Epidermal melanocyte (primary cell): ENCODE measurements around the gene SERPINA5.
"Not testable (repeated sequence)": the region's sequence is repeated elsewhere in the genome, so short reads cannot be mapped to it uniquely, and the experiment has no call there.

ENCODE experiments used
- DNase-seq: peaks from one replicate; pipeline ENCODE4 v3.0.0; 2011; ENCODE audit warnings: low spot score; ENCODE audit not compliant: insufficient read length

Gene SERPINA5

DNA sequence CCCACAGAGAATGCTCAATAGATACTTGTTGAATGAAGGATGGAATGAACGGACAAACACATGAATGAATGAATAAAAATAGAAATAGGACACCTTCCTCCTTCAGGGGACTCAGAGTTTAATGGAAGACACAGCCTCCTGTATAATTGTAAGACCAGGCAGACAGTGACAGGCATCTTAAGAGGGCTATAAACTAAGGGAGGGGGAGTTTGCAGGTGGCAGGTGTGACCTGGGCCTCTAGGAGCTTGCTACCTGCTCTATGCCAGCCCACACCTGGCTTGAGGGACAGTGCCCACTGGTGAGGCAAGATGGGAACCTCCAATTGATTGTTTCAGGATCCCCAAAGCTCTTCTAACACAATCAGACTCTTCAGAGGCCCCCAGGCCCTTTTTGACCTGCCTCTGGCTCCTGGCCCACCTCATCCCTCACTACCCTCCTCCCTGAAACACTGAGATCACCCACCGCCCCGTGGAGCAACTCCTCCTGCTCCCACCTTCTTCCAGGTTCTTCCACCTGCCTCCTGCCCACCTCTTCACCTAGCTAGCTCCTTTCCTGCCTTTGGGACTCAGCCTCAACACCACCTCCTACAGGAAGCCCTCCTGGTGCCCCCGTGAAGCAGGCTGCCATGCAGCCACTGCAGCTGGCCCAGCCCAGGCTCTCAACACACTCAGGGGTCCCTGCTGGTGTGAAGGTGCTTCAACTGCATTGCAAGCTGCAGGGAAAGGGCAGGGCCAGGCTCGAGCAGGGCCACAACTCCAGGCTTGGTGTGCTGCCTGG is 40.3 kb downstream of the SERPINA5 start:
- DNase-seq, result no peak

DNA sequence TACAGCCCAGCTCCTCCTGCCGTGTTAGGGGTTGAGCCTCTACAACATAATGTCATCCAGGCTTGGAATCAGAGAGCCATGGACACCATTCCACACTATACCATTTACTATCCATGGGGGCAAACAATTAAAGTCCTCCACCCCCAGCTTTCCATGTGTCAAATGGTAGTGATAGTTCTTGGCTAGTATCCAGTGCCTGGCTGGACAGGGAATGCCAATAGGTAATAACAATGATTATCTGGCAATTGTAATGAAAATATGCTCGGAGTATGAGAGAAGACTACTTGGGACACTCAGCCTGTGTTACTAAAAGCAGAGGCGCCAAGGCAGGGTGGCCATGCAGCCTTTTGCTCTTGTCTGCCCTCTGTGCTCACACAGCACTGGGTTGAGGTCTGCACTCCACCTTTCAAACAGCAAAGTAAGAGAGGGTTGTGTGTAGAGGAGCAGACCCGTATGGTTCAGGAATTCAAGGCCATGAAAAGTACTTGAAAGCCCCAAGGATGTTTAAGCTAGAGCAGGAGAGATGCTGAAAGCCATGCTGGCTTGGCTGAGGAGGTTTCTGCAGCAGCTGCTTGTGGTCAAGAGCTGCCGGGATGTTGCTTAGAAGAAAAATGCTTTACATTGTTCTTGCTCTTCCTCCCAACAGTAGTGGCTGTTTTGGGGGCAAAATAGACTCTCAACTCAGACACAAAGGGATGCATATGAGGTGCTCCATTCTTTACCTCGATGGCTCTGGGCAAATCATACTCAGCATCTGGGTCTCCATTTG is 41.6 kb downstream of the SERPINA5 start:
- DNase-seq, result no peak

DNA sequence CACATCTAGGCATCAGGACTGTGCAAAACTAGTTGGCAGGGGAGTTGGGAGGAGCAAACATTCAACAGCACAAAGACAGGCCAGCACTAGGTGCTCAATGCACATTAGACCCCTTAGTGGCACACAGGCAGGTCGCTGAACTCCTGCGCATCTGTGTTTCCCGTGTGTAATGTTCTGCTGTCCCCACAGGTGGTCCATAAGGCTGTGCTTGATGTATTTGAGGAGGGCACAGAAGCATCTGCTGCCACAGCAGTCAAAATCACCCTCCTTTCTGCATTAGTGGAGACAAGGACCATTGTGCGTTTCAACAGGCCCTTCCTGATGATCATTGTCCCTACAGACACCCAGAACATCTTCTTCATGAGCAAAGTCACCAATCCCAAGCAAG is 42.2 kb downstream of the SERPINA5 start:
- no peak for DNase-seq

DNA sequence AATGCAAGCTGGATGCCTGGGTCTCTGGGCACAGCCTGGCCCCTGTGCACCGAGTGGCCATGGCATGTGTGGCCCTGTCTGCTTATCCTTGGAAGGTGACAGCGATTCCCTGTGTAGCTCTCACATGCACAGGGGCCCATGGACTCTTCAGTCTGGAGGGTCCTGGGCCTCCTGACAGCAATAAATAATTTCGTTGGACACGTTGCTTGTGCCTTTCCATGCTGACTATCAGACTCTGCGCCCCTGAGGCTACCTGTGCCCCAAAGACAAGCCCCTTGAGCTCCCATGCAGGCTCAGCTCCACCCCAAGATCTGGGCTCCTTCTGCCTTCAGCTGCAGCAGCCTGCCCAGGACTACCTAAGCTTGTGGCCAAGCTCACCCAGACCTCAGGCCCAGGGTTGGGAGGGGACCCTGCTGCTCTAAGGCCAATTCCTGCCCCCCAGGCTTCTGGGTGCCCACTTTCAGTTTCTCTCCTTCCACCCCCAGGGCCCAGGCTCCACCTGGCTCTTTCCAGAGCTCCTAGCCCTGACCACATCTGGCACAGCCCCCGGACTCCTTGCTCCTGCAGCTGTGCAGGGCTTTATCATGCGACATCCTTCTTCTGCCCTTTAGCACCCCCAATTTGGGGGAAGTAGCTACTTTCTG is 42.8 kb downstream of the SERPINA5 start:
- DNase-seq, result no peak

DNA sequence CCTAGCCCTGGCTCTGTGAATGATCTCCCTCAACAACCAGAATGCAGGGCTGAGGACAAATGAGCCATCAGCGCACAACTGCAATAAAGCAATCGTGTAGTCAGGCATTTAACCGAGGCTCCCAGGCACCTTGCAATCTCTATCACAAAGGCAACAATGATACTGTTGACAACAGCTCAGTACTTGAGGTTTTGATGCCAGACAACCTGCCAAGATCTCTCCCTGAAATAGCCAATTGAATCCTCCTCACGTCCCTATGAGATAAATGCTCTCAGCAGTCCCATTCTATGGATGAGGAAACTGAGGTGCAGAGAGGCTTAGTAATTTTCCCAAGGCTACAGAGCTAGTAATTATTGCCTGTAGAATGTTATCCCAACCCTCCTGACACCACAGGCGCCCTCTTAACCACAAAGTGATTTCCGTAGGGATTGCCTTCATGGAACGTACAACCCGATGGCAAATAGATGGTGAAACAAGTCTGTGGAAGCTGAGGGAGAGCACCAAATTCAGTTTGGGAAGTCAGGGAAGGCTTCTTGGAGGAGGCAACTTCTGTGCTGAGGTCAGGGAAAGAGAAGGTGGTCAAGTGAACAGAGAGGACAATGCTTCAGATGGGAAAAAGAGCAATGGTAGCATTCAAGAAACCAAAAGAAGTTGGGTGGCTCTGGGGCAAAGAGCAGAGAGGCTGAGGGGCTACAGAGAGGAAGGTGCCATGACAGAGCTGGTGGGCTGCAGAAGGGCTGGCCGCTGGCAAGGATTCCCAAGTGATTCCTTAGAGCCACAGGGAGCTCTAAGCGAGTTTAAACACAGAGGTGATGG is 43.5 kb downstream of the SERPINA5 start:
- DNase-seq, result no peak

DNA sequence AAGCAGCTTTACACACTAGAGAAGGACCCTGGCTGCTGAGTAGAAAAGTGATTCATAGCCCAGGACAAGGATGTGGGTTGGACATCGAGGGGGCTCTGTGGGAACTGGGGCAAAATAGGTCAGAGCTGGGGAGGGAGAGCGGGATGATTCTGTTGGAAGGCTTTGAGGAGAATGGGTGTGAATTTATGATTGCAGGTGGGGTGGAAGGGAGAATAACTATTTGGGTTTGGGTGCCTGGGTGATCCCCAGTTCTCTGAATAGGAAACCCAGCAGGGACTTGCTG is 44.1 kb downstream of the SERPINA5 start:
- DNase-seq, result no peak

DNA sequence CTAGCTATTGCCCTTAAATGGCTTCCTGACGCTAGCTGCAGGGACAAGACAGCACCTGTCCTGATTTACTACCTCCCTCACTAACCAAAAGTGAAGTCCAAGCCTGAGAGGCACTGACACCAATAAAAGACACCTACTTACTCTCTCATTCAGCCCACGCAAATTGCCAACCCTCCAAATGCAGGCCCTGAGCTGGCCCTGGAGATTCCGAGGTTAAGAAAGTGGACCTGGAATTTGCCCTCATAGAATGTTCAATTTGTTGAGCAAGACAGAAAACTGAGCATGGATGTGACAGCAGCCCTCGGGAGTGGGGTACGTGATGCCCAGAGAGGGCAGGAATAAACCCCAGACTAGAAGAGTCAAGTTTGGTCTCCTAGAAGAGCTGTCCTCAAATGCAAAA is 47.4 kb downstream of the SERPINA5 start:
- DNase-seq, result no peak

DNA sequence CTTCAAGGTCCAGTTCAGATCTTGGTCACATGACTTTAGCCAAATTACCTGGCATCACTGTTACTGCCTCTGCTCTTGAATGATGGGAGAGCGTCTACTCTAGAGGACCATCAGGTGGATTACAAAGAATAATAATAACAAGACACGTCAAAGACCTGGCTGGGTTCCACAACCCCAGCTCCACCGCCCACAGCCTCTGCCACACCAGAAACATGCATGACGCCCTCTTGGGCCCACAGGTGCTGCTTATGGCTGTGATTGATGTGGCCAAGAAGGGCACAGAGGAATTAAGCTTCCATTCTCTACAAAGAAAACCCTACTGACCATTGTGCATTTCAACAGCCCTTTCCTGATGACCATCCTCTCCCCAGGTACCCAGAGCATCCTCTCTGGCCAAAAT is 49.2 kb downstream of the SERPINA5 start:
- DNase-seq, result no peak

DNA sequence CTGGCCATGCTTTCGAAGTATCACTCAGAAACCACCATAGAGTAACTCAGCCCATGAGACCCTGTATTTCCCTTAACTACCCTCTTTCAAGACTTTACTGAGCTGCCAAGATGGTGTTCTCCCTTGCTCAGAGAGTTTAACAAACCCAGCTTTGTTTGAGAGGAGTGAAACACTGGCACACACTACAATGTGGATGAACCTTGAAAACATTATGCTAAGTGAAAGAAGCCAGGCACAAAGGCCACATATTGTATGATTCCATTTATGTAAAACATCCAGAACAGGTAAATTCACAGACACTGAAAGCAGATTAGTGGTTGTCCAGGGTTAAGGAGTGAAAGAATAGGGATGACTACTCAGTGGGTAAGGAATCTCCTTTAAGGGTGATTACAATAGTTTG is 49.8 kb downstream of the SERPINA5 start:
- no peak for DNase-seq

DNA sequence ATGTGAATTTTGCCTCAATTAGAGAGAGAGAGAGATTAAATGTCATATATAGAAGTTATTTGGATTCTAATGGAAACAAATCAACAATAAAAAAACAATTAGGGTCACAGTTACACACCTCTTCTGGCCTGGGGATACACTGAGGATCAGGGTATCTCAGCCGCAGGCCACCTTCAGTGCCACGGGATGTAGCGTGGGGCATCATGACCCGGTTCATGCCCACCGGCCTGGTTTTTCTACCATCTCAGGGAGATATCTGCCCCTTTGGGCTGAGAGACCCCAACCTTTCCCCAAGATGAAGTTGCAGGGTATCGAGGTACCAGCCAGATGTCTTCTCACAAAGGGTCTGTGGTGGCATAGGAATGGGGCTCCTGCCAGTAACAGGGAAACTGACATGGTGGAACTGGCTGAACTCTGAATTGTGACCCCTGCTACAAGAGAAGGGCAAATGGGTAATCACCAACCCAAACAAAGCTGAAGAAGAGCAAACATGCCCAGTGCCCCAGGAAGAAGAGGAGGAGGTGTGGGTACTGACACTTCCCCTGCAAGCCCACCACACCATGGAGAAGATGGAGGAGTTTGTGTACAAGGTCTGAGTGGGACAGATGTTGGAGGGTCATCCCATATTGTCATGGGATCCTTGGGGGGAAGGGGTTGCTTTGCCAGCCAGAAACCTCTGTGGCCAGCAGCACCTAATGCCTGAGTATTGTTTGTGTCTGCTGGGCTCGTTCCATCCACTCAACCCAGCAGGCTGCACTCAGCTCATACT is 50.5 kb downstream of the SERPINA5 start:
- no peak for DNase-seq

DNA sequence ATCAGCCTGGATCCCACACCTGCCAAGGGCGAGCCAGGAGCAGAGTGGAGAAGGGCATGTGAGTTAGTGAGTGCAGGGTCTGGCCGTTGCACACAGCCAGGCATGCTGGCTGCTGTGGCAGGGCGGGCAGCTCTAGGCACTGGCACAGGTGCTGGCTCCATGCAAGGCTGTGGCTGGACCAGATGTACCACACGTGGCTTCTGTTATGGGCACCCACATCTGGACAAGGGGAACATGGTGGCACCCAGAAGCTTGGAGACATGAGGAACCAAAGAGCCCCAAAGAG is 51.0 kb downstream of the SERPINA5 start:
- DNase-seq, result no peak

DNA sequence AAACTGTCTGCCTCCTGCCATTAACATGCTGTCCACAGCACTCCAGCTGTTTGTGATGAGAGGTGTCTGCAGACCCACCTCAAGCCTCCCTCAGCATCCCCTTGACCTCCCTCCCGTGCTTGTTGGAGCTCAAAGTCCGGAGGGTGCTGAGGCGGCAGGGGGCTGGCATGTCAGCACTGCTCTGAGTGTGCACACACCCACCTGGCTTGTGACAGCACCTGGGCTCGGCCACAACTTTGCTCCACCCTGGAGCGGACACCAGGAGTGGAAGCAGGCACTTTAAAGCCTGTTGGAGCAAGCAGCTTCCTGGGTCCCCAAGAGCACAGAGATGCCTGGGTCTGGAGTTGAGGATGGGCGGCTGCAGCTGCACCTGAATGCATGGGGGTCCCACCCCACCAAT is 51.9 kb downstream of the SERPINA5 start:
- DNase-seq, result no peak

DNA sequence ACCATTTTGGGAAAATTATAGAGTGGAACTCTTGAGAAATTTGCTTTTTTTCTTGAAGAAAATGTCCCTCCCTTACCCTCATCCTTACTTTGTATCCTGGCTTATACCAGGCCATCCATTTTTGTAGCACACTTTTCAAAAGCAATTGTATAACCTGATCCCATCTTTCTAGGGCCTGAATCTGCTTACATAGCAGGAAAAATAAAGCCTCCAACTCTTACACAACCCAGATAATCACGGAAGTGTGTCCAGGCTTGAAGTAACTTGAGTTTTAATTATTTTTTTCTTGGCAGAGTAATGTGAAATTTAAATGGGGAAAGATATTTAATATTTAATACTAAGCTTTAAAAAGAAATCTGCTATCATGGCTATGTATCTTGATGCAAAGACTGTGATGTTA is 53.9 kb downstream of the SERPINA5 start:
- DNase-seq, result no peak

DNA sequence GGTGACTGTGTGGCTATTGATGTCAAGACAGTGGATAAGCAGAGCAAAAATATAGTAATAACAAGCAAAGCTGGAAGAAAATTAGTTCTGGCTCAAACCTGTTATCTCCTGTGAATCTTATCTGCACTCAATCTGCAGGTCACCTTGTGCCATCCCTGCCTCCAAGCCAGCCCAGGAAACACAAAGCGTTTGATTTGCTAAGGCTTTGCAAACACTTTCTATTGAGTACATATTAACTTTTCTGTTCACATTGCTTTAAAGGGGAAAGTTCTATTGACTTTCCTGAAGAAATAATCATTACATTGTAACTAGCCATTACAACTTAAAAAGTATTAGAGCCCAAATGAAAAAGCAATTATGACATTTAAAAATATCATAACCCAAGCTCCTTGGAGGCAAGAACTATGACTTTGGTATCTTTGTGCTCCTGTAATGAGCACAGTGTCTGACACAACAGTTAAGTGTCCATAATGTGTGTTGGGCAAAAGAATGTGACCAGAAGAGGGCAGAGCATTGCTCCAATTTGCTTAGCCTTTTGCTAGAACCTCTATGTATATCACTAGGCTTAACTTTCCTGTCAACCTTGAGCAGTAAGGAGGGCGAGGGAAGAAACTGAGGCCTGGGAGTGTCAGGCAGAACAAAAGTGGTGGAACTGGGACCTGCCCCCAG is 55.7 kb downstream of the SERPINA5 start:
- no peak for DNase-seq

DNA sequence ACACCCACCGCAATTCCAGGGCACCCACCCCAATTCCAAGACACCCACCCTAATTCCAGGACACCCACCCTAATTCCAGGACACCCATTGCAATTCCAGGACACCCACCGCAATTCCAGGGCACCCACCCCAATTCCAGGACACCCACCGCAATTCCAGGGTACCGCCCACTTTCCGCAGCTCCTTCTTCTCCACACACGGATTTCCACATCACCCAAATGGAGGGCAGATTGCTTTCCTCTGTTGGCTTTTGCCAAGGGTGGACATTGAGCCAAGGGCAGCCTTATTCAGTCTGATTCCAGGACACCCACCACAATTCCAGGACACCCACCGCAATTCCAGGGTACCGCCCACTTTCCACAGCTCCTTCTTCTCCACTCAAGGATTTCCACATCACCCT is 56.6 kb downstream of the SERPINA5 start:
- not testable (repeated sequence) for DNase-seq

DNA sequence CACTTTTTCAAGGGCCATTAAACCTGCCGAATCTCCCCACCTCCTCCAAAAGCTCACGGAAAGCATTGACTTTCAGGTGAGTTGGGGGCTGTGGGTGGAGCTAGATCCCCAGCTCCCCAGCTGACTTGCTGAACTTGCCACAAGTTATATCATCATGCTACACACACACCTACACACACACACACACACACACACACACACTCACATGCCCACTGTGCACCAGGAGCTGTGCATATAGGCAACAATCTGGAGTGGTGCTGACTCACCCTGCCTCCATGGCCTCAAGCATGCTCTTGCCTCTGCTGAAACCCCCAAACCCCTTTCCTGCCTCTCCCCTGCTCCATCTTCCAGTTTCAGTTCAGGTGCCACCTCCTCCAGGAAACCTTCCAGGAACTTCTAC is 57.1 kb downstream of the SERPINA5 start:
- DNase-seq, result no peak

DNA sequence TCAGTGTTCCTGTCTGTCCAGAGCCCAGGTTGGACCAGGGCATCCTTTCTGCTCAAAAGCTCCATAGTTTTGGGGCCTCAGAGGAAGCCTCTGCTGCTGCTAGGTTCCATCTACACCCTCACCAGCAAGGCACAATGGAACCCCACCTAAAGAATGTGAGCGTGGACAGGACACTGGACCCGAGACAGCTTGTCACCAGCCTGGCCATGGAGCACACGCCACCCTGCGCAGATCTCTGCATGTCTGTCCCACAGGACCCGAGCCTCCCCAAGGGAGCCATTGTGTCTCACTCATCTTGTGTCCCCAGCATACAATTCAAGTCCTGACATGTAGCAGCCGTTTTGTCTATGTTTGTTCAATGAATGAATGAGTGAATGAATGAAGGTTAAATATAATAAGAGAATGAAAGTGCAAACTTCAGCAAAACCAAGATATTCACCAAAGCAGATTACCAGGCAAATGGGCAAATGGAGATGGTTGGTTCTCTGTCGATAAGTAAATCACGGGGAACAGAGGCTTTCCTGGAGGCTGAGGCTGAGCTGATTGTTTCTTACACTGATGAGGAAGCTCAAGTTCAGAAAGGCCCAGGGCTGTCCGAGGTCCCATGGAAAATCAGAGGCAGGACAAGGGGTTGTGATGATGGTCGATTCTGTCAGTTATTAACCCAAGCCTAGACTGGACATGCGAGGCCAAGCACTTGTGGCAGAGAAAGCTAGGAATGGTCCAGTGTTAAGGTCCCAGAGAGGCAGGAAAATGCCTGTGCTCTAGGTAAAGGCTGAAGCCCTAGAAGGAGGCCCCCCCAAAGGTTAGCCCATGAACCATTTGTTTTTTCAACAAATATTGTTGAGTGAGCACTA is 58.0 kb downstream of the SERPINA5 start:
- DNase-seq, result no peak

DNA sequence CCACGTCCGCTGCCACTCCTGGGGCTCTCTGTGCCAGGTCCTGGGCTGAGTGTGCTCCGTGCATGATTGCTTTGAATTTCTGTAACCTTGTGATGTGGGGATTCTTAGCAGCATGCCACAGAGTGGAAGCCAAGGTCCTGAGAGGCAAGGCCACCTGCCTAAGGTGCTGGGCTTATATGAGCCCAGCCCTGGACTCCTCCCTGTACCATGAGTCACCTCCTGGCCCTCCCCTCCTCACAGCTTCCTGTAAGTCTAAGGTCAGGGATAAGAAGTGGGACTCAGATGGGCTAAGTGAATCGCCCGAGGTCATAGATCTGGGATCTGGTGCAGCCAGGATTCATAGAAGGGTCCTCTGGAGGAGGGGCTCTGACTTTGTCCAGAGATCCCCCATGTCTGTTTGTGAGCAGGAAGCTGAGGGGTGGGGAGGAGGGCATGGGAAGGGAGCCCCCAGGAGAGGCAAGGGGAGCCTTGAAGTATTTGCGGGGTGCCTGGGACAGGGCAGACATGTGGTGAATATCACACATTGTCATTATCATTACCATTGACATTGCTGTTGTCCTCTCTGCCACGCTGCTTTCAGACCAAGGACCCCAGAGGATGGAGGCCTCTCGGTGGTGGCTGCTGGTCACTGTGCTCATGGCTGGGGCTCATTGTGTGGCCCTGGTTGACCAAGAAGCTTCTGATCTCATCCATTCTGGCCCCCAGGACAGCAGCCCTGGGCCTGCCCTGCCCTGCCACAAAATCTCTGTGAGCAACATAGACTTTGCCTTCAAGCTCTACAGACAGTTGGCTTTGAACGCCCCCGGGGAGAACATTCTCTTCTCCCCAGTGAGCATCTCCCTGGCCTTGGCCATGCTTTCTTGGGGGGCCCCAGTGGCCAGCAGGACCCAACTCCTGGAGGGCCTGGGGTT is 59.8 kb downstream of the SERPINA5 start:
- no peak for DNase-seq

DNA sequence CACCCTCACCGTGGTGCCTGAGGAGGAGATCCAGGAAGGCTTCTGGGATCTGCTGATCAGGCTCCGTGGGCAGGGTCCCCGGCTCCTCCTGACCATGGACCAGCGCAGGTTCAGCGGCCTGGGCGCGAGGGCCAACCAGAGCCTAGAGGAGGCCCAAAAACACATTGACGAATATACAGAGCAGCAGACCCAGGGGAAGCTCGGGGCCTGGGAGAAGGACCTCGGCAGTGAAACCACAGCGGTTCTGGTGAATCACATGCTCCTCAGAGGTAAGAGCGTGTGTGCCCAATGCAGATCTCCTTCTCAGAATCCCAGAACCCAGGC is 60.4 kb downstream of the SERPINA5 start:
- no peak for DNase-seq
